Tibial artery (tissue), 4 donors: ENCODE data around the gene HOXA11.

Source experiments
- DNase-seq, 2 donors: peaks; one replicate each; pipeline ENCODE4 v3.0.0-alpha.2; 2019
- H3K27ac ChIP-seq, 2 donors: fragments of 200-600 bp; sonication (generic) in 1 of 2; 1 replicate in 1 of 2; 2 replicates in 1 of 2; pipeline ENCODE4 v1.5.1; 2018 to 2019; ENCODE audit warnings: mild to moderate bottlenecking in 1 of 2
- H3K27me3 ChIP-seq, 2 donors: fragments of 200-600 bp; sonication (generic) in 1 of 2; one replicate each; pipeline versions ENCODE4 v1.5.1 to v1.6.0; 2016 to 2019
- H3K36me3 ChIP-seq, 3 donors: fragments of 200-600 bp; sonication (generic) in 2 of 3; one replicate each; pipeline ENCODE4 v1.5.1; 2016 to 2019; ENCODE audit warnings: mild to moderate bottlenecking in 2 of 3
- H3K4me1 ChIP-seq, 4 donors: fragments of 200-600 bp; sonication (generic) in 2 of 4; 1 replicate in 3 of 4; 2 replicates in 1 of 4; pipeline ENCODE4 v1.5.1; 2016 to 2019
- H3K4me3 ChIP-seq, 2 donors: fragments of 200-600 bp; sonication (generic) in 1 of 2; 1 replicate in 1 of 2; 2 replicates in 1 of 2; pipeline ENCODE4 v1.5.1; 2018 to 2019; ENCODE audit warnings: mild to moderate bottlenecking in 2 of 2
- H3K9me3 ChIP-seq, 3 donors: fragments of 200-600 bp; sonication (generic) in 1 of 3; one replicate each; pipeline ENCODE4 v1.5.1; 2016 to 2019
- intact Hi-C: fragments of 100-400 bp; cut with DNase I; formaldehyde crosslinking; loops from one replicate; pipeline ENCODE4 v1.15.0; 2023; ENCODE audit warnings: low total_unique reads
- TF ChIP-seq, protein P1 (sequence below), 2 experiments: fragments of 200-600 bp in 1 of 2; fragments of 450-650 bp in 1 of 2; IDR thresholded peaks; one replicate each; pipeline ENCODE4 v1.5.1; 2017 to 2019; ENCODE audit warnings: antibody characterized with exemption in 2 of 2, mild to moderate bottlenecking in 1 of 2, moderate library complexity in 1 of 2

Gene HOXA11

DNA sequence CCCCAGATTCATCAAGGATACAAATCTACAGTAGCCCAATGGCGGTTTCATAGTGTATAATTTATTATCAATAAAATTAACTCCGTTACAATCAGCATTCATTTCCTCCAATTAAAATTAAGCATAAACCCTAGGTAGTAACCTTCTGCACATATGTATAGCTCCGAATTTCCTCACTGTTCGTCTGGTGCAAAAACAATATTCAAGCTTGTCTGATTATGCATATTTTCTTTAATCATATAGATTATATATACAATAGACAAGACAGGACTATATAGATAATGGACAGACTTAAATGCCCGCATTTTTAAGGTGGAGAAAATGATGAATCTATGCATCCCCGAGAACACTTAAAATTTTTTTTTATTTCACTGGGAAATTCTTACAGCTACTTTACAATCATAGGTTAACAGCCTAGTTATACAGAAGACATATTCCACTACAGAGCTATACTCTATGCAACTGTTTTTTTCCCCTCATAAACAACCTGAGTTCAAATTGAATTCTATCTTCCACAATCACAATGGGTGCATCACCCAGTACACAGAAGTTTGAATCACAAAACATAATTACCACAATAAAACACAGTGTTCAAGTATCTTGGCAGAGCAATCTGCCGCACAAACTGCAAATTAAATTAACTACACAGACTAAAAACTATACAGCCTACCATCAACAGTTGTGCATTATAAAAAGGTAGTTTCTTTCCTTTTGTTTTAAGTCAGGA is 22.3 kb downstream of the HOXA11 start:
- H3K4me1 ChIP-seq = peaks cover 0 to 56% (median 17%) of the 10 kb centered on the region in 4 donors
- no peaks in the 10 kb centered on the region for H3K27me3 ChIP-seq
- intact Hi-C loops = loop anchor here (5.0 to 10.0 kb wide), 2 partner anchors 960 to 1768 kb away; partner anchors contain the start of genes CBX3 and HNRNPA2B1
- no peaks in the 10 kb centered on the region for H3K36me3 ChIP-seq
- no peaks in the 10 kb centered on the region for H3K9me3 ChIP-seq
- TF ChIP-seq, protein P1, sequence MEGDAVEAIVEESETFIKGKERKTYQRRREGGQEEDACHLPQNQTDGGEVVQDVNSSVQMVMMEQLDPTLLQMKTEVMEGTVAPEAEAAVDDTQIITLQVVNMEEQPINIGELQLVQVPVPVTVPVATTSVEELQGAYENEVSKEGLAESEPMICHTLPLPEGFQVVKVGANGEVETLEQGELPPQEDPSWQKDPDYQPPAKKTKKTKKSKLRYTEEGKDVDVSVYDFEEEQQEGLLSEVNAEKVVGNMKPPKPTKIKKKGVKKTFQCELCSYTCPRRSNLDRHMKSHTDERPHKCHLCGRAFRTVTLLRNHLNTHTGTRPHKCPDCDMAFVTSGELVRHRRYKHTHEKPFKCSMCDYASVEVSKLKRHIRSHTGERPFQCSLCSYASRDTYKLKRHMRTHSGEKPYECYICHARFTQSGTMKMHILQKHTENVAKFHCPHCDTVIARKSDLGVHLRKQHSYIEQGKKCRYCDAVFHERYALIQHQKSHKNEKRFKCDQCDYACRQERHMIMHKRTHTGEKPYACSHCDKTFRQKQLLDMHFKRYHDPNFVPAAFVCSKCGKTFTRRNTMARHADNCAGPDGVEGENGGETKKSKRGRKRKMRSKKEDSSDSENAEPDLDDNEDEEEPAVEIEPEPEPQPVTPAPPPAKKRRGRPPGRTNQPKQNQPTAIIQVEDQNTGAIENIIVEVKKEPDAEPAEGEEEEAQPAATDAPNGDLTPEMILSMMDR (IDR thresholded peaks at IDR 0.05) = no peak
- H3K4me3 ChIP-seq = peak overlapping the region; percentile 68 to 91
- peak overlapping the region; percentile 96 to 97 for H3K27ac ChIP-seq
- DNase-seq = no peak

DNA sequence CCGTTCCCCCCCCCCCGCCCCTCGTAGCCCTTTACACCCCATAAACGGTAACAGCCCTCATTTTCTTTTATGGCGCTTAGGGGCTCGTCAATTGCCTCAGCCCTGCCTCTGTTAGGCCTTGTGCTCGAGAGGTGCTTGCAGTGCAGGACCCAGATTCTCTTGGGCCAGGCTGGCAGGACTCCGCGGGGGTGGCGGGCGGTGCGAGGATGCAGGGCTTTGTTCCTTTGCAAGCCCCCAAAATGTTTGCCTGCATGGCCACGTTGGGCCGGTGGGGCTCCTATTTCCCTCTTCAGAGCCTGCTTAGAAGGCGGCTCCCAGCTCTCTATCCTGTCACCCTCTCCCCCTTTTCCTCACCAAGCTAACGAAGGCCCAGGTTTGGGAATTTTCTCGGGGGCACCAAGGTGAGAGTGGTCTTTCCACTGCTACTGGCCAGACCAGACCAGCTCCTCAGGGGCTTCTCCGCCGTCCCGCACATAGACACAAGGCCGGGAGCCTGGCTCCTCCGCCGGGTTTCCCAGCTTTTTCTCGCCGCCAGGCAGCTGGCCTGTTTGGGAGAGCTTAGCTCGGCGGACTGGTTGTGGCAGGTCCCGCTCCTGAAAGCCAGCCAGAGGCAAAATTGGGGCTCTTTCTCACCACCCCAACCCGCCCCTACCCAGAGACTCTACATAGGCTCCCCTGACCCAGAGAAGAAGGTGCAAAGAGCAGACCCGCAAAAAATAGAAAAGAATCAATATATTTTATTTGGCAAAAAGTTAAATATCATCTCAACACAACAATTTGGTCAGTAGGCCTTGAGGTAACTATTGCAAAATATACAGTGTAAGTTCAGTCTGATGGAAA is 23.1 kb downstream of the HOXA11 start:
- Histone ChIP-seq H3K4me1 (peaks cover 0 to 51% (median 16%) of the 10 kb centered on the region in 4 donors), H3K27ac (peak overlapping the region; percentile 82 to 96), H3K9me3 (no peaks in the 10 kb centered on the region), H3K4me3 (peak overlapping the region; percentile 68 to 91), H3K27me3 (no peaks in the 10 kb centered on the region), H3K36me3 (no peaks in the 10 kb centered on the region)
- TF ChIP-seq, protein P1 (IDR thresholded peaks at IDR 0.05) = no peak
- DNase-seq = peak; percentile 29 to 69
- intact Hi-C loops = loop anchor here (2.0 to 10.0 kb wide), 3 partner anchors 791 to 1767 kb away; partner anchors contain the start of genes CBX3 and HNRNPA2B1

DNA sequence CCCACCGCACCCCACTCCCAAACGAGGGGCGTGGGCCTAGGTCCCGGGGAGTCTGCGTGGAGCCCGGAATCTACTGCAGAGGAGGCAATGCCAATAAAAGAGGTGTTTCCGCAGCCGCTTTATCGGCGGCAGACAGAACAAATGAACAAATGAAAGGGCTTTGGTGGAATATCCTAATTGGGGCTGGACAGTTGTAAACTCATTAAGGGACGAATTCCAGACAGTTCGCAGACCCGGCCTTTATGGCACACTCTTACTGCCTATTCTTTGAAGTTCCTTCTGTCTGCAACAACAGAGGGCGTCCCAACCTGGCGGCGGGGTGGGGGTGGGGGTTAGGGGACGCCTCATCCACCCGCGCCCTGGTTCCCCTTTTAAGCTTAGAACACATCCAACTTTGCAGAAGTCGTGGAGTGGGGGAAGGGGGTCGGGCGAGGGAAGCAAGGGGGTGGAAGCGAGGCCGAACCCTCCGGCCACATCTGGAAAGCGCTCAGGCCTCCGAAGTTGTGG is 23.8 kb downstream of the HOXA11 start:
- peaks cover 0 to 47% (median 16%) of the 10 kb centered on the region in 4 donors for H3K4me1 ChIP-seq
- H3K36me3 ChIP-seq = no peaks in the 10 kb centered on the region
- intact Hi-C loops = loop anchor here (2.0 to 10.0 kb wide), 3 partner anchors 790 to 1766 kb away; partner anchors contain the start of genes CBX3 and HNRNPA2B1
- no peaks in the 10 kb centered on the region for H3K27me3 ChIP-seq
- H3K4me3 ChIP-seq = peak overlapping the region; percentile 68 to 91
- TF ChIP-seq, protein P1 (IDR thresholded peaks at IDR 0.05) = no peak
- DNase-seq = peak; percentile 69 to 74
- H3K27ac ChIP-seq = peak overlapping the region; percentile 82 to 96
- no peaks in the 10 kb centered on the region for H3K9me3 ChIP-seq

DNA sequence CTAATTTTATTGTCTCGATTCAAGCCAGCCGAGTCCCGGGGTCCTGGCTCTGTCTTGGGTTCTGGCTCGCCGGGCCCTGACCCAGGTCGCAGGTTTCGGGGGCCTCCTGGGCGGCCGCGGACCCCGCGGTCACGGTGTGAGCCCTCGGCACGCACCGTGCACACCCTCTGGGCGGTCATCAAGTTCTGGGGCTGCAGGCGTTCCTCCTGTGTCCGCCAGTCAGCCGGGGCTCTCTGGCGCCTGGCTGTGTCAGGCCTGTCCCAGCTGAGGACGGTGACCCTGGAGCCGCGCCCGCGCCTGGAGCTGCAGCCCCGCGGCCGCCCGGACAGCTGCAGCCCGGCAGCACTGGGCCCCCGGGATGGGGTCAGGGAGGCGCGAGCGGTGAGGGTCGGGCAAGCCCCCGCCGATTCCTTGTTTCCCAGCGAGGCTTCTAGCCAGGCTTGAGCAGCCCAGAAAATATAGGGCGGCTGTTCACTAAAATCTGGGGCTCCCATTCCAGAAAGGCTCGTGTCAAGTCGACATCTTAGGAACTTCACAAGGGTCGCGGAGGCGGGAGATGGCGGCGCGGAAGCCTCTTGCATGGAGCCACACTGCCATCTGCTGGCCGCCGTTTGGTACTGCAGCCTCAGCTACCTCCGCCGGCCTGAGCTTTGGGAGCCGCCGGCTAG is 24.4 kb downstream of the HOXA11 start:
- intact Hi-C loops = loop anchor here (2.0 to 10.0 kb wide), 3 partner anchors 790 to 1766 kb away; partner anchors contain the start of genes CBX3 and HNRNPA2B1
- Histone ChIP-seq H3K27ac (peak overlapping the region; percentile 82 to 96), H3K4me3 (peak overlapping the region; percentile 68 to 91), H3K36me3 (no peaks in the 10 kb centered on the region), H3K27me3 (no peaks in the 10 kb centered on the region), H3K4me1 (peaks cover 0 to 43% (median 17%) of the 10 kb centered on the region in 4 donors), H3K9me3 (no peaks in the 10 kb centered on the region)
- peak; percentile 90 for DNase-seq
- TF ChIP-seq, protein P1 (IDR thresholded peaks at IDR 0.05) = peak; percentile 98 to 99

DNA sequence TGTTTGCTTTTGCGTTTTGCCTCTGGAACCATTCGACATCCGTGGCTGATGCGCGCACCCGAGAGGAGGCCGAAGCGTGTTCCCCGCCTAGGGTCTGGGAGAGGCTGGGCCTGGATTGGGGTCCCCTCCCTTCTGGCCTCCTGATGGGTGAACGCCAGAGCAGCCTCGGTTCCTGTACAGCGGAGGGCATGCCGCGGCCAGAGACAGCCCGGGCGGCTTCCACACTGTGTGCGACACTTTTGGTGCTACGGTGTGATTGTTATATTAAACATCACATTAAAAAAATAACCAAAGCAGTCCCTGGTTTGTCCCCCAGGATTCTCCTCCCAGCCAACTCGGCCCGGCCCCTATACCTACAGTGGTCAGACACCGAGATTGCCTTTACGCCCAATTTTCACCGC is 24.9 kb downstream of the HOXA11 start:
- no peaks in the 10 kb centered on the region for H3K27me3 ChIP-seq
- peaks cover 0 to 48% (median 22%) of the 10 kb centered on the region in 4 donors for H3K4me1 ChIP-seq
- H3K36me3 ChIP-seq = no peaks in the 10 kb centered on the region
- peak overlapping the region; percentile 82 to 96 for H3K27ac ChIP-seq
- peak; percentile 24 to 71 for DNase-seq
- H3K9me3 ChIP-seq = no peaks in the 10 kb centered on the region
- intact Hi-C loops = loop anchor here (2.0 to 10.0 kb wide), 3 partner anchors 789 to 1765 kb away; partner anchors contain the start of genes CBX3 and HNRNPA2B1
- H3K4me3 ChIP-seq = peak overlapping the region; percentile 68 to 91
- TF ChIP-seq, protein P1 (IDR thresholded peaks at IDR 0.05) = no peak
